Memory B cell (primary cell): Measurements from ENCODE around the gene LAMB1.
A peak's percentile ranks its signal among the peaks of the same experiment; 100 is the strongest.

Source experiments
- ATAC-seq: fragments of 150-1000 bp; cut with Tn5 transposase; 2 replicates; pipeline ENCODE4 v1.10.0; 2021; ENCODE audit warnings: low read depth, mild to moderate bottlenecking, moderate library complexity
- DNase-seq, 2 donors: peaks; one replicate each; pipeline ENCODE4 v3.0.0; 2022; ENCODE audit warnings: low spot score in 2 of 2
- H3K27ac Mint-ChIP-seq: one replicate; pipeline ENCODE4 v1.8.0; 2022; ENCODE audit warnings: mild to moderate bottlenecking, moderate library complexity, mixed read lengths
- H3K27me3 Mint-ChIP-seq: one replicate; pipeline ENCODE4 v1.8.0; 2022; ENCODE audit warnings: mixed read lengths
- H3K36me3 Mint-ChIP-seq: one replicate; pipeline ENCODE4 v1.8.0; 2022; ENCODE audit warnings: mild to moderate bottlenecking, mixed read lengths
- H3K4me1 Mint-ChIP-seq: one replicate; pipeline ENCODE4 v1.8.0; 2022; ENCODE audit warnings: mixed read lengths
- H3K4me3 Mint-ChIP-seq: one replicate; pipeline ENCODE4 v1.8.0; 2022; ENCODE audit warnings: mild to moderate bottlenecking, moderate library complexity, mixed read lengths
- H3K9me3 Mint-ChIP-seq: one replicate; pipeline ENCODE4 v1.8.0; 2022; ENCODE audit warnings: mixed read lengths

Gene LAMB1

GRCh38 chr7:107946451-107946850 lies 56.5 kb downstream of the LAMB1 start:
- H3K27ac Mint-ChIP-seq: no peak overlapping the region
- no peak for ATAC-seq
- H3K36me3 Mint-ChIP-seq: no peaks in the 10 kb centered on the region
- no peaks in the 10 kb centered on the region for H3K4me1 Mint-ChIP-seq
- peaks cover 2% of the 10 kb centered on the region for H3K27me3 Mint-ChIP-seq
- no peak overlapping the region for H3K4me3 Mint-ChIP-seq
- DNase-seq: no peak
- no peaks in the 10 kb centered on the region for H3K9me3 Mint-ChIP-seq

- peaks cover 2% of the 10 kb centered on the region for H3K27me3 Mint-ChIP-seq
- H3K36me3 Mint-ChIP-seq: peaks cover 1% of the 10 kb centered on the region
- no peaks in the 10 kb centered on the region for H3K9me3 Mint-ChIP-seq
- H3K27ac Mint-ChIP-seq: no peak overlapping the region
- no peak for DNase-seq
- no peak for ATAC-seq
- no peak overlapping the region for H3K4me3 Mint-ChIP-seq
- no peaks in the 10 kb centered on the region for H3K4me1 Mint-ChIP-seq
These were observed 57.6 kb downstream of the LAMB1 start for GRCh38 chr7:107945332-107945731.

- Mint-ChIP-seq H3K27me3 (peaks cover under 1% of the 10 kb centered on the region), H3K27ac (no peak overlapping the region), H3K4me1 (no peaks in the 10 kb centered on the region), H3K36me3 (peaks cover 7% of the 10 kb centered on the region), H3K9me3 (no peaks in the 10 kb centered on the region), H3K4me3 (no peak overlapping the region)
- no peak for ATAC-seq
- DNase-seq: no peak
These were observed 58.4 kb downstream of the LAMB1 start for GRCh38 chr7:107944411-107945169.

- Mint-ChIP-seq H3K4me3 (no peak overlapping the region), H3K27me3 (no peaks in the 10 kb centered on the region), H3K36me3 (peaks cover 7% of the 10 kb centered on the region), H3K4me1 (no peaks in the 10 kb centered on the region), H3K9me3 (no peaks in the 10 kb centered on the region), H3K27ac (no peak overlapping the region)
- DNase-seq: no peak
- no peak for ATAC-seq
These were observed 59.9 kb downstream of the LAMB1 start for GRCh38 chr7:107943018-107943417.

GRCh38 chr7:107940951-107941350 lies 62.0 kb downstream of the LAMB1 start:
- H3K36me3 Mint-ChIP-seq: peaks cover 7% of the 10 kb centered on the region

GRCh38 chr7:107939573-107940489 lies 63.1 kb downstream of the LAMB1 start:
- H3K27me3 Mint-ChIP-seq: no peaks in the 10 kb centered on the region
- ATAC-seq: no peak
- DNase-seq: no peak
- H3K36me3 Mint-ChIP-seq: peaks cover 7% of the 10 kb centered on the region
- no peak overlapping the region for H3K4me3 Mint-ChIP-seq
- H3K9me3 Mint-ChIP-seq: no peaks in the 10 kb centered on the region
- H3K27ac Mint-ChIP-seq: no peak overlapping the region
- H3K4me1 Mint-ChIP-seq: no peaks in the 10 kb centered on the region

More at GRCh38 chr7:107940951-107941350, 62.0 kb downstream of the LAMB1 start:
- Mint-ChIP-seq H3K4me1 (no peaks in the 10 kb centered on the region), H3K27me3 (no peaks in the 10 kb centered on the region), H3K9me3 (no peaks in the 10 kb centered on the region), H3K4me3 (no peak overlapping the region), H3K27ac (no peak overlapping the region)
- no peak for ATAC-seq
- no peak for DNase-seq

GRCh38 chr7:107938456-107939250 lies 64.3 kb downstream of the LAMB1 start:
- no peak overlapping the region for H3K27ac Mint-ChIP-seq
- ATAC-seq (no peak), DNase-seq (no peak)
- no peaks in the 10 kb centered on the region for H3K9me3 Mint-ChIP-seq
- H3K4me1 Mint-ChIP-seq: no peaks in the 10 kb centered on the region
- peaks cover 7% of the 10 kb centered on the region for H3K36me3 Mint-ChIP-seq
- no peak overlapping the region for H3K4me3 Mint-ChIP-seq
- no peaks in the 10 kb centered on the region for H3K27me3 Mint-ChIP-seq

- no peaks in the 10 kb centered on the region for H3K9me3 Mint-ChIP-seq
- no peak overlapping the region for H3K27ac Mint-ChIP-seq
- H3K36me3 Mint-ChIP-seq: peaks cover 7% of the 10 kb centered on the region
- no peak overlapping the region for H3K4me3 Mint-ChIP-seq
- ATAC-seq (no peak), DNase-seq (no peak)
- H3K27me3 Mint-ChIP-seq: no peaks in the 10 kb centered on the region
- H3K4me1 Mint-ChIP-seq: no peaks in the 10 kb centered on the region
These were observed 65.4 kb downstream of the LAMB1 start for GRCh38 chr7:107937531-107937930.

- no peak for DNase-seq
- Mint-ChIP-seq H3K4me3 (no peak overlapping the region), H3K4me1 (no peaks in the 10 kb centered on the region), H3K36me3 (peaks cover 7% of the 10 kb centered on the region), H3K27me3 (no peaks in the 10 kb centered on the region), H3K9me3 (no peaks in the 10 kb centered on the region), H3K27ac (no peak overlapping the region)
- ATAC-seq: no peak
These were observed 66.6 kb downstream of the LAMB1 start for GRCh38 chr7:107936312-107936711.

GRCh38 chr7:107934991-107935770 lies 67.8 kb downstream of the LAMB1 start:
- Mint-ChIP-seq H3K27ac (no peak overlapping the region), H3K36me3 (peaks cover 4% of the 10 kb centered on the region), H3K27me3 (no peaks in the 10 kb centered on the region), H3K4me1 (no peaks in the 10 kb centered on the region), H3K4me3 (no peak overlapping the region), H3K9me3 (no peaks in the 10 kb centered on the region)
- no peak for ATAC-seq
- DNase-seq: no peak

- peak overlapping the region; percentile 37 for H3K27ac Mint-ChIP-seq
- H3K4me1 Mint-ChIP-seq: no peaks in the 10 kb centered on the region
- H3K27me3 Mint-ChIP-seq: no peaks in the 10 kb centered on the region
- no peak for ATAC-seq
- no peaks in the 10 kb centered on the region for H3K9me3 Mint-ChIP-seq
- DNase-seq: no peak
- H3K36me3 Mint-ChIP-seq: peaks cover 9% of the 10 kb centered on the region
- no peak overlapping the region for H3K4me3 Mint-ChIP-seq
These were observed 69.5 kb downstream of the LAMB1 start for GRCh38 chr7:107933386-107934013.

- Mint-ChIP-seq H3K27ac (no peak overlapping the region), H3K4me3 (no peak overlapping the region), H3K27me3 (no peaks in the 10 kb centered on the region), H3K36me3 (peaks cover 9% of the 10 kb centered on the region), H3K4me1 (no peaks in the 10 kb centered on the region), H3K9me3 (no peaks in the 10 kb centered on the region)
- ATAC-seq (no peak), DNase-seq (no peak)
These were observed 70.2 kb downstream of the LAMB1 start for GRCh38 chr7:107932805-107933204.
